GM18520 (cell line): ENCODE data around the gene ZNF805.
A peak's percentile ranks its signal among the peaks of the same experiment; 100 is the strongest.
"Not testable (repeated sequence)": the region's sequence is repeated elsewhere in the genome, so short reads cannot be mapped to it uniquely, and the experiment has no call there.

Source experiments
- ATAC-seq: cut with Tn5 transposase; IDR thresholded peaks from one replicate; pipeline ENCODE4 v1.9.1; 2021; ENCODE audit not compliant: unreplicated experiment

Gene ZNF805

DNA sequence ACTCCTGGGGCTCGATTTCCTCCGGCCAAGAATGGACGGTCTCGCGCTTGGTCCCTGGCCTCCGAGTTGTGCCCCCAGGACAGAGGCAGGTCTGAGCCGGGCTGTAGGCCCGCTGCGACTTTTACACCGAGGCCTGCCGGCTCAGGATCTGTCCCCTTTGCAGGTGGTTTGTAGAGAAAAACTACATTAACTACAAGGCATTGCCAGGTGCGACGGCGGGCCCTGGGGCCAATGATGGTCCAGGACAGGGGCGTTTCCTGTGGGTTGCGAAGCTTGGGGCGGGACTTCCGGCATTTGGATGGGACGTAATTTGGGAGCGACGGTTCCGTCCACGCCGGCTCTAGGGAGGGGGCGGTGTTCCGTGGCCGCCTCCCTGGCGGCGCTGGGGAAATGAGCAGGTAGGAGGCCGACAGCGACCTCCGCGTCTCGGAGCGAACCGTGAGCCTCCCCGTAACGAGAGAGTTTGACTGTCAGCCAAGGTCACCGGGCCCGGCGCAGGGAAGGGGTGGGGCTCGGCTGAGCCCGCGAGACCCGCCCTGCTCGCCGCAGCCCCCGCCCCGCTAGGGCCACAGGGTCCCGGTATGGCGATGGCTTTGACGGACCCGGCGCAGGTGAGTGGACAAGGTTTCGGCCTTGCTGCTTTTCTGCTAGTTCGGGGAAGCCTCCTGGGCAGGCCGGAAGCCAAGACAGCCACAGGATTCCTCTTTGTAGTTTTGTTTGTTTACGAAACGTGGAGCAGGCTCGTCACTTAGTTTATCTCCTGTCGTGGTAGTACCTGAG lies at the start of gene ZNF805:
TSS of gene ZNF805 (plus strand) at position 322 of the 780 bp plus-strand sequence. CDS start at position 582, 260 bp downstream.
- peak; percentile 92 for ATAC-seq

DNA sequence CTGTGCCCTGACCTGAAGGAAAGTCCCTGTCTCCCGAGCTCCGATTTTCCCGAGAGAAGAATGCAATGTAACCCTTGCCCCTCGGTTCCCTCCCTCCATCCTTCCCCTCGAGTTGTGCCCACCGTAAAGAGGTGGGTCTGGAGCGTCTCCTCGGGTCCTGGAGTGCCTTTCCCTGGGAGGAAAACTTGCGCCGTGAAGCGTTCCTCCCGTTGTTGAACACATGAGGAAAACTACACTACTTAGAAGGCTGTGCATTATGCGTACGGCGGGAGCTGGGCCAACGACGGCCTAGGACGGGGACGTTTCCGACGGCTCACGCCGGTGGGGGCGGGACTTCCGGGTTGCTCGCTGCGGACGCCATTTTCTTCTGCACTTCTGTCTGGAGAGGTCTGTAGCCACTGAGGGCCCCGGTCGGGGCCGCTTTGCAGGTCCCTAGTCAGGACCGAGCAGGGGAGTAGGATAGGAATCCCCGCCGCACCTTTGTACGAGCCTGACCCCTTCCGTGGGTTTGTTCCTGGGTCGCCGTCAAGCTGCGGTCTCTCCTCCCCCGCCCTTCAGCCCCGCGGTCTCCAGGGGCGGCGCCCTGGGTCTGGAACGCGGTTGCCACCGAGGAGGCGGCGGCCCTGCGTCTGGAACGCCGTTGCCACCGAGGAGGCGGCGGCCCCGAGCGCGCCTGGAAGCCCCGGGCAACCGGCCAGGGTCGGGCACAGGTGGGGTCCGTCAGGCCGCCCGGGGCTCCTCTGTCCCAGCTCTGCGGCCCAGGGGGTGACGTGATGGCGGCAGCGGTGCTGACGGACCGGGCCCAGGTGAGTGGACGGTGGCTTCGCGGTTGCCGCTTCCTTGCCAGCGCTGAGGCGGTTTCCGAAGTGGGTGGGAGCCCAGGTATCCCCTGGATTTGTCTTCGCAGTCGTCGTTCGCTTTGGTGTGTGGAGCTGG lies 49.0 kb upstream of the ZNF805 start, which contains the start of gene ZNF264:
TSS of gene ZNF264 (plus strand) at position 360 of the 936 bp plus-strand sequence. CDS start at position 774, 414 bp downstream.
- peak; percentile 84 for ATAC-seq

DNA sequence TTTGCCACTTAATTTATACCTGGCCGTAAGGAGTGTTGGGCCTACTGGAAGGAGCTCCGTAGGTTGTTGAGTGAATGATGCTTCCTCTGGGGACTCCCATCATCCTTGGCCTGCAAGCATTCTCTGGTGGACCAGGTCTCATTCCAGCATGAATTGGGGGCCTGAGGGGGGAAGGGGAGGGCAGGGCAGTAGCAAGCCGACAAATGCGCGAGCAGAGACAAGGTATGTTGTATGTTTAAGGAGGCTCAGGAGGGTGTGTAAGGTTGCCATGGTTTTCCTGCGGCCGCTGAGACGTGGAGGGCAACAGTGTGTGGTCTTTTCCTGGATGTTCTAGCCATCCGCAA lies 48.4 kb upstream of the ZNF805 start:
- no peak for ATAC-seq

GRCh38 chr19:57192993-57193392 lies 47.4 kb upstream of the ZNF805 start:
- ATAC-seq: no peak

DNA sequence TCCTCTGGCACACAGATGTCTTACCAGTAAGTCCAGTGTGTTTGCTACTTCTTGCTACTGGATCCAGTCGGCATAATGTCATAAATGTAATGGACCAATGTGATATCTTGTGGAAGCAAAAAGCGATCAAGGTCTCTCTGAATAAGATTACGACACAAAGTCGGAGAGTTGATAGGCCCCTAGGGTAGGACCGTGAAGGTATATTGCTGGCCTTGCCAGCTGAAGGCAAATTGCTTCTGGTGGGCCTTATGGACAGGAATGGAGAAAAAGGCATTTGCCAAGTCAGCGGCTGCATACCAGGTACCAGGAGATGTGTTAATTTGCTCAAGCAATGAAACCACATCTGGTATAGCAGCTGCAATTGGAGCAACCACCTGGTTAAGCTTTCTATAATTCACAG lies 42.6 kb upstream of the ZNF805 start:
- not testable (repeated sequence) for ATAC-seq

DNA sequence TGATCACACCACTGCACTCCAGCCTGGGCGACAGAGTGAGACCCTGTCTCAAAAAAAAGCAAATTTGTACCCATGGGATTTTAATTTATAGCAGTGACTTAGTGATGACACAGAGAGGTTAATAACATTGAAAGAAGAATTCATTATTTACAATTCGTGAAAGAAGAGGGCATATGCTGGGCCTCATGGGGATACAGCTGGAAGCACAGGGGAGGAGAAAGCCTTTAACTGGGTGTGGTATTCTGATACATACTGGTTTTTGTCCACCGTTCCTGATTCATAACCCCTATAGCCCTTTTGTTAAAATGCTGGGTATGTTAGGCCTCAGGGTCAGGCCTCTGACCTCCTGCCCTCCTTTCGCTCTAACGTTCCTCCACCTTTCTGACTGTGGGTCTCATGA lies 38.3 kb upstream of the ZNF805 start:
- no peak for ATAC-seq

GRCh38 chr19:57210381-57210780 lies 30.1 kb upstream of the ZNF805 start:
- no peak for ATAC-seq

DNA sequence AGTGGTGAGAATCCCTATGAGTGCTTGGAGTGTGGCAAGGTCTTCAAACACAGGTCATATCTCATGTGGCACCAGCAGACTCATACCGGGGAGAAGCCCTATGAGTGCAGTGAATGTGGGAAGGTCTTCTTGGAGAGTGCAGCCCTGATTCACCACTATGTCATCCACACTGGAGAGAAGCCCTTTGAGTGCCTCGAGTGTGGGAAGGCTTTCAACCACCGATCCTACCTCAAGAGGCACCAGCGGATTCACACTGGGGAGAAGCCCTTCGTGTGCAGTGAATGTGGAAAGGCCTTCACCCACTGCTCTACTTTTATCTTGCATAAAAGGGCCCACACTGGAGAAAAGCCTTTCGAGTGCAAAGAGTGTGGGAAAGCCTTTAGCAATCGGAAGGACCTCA lies 28.3 kb upstream of the ZNF805 start:
- ATAC-seq: no peak

DNA sequence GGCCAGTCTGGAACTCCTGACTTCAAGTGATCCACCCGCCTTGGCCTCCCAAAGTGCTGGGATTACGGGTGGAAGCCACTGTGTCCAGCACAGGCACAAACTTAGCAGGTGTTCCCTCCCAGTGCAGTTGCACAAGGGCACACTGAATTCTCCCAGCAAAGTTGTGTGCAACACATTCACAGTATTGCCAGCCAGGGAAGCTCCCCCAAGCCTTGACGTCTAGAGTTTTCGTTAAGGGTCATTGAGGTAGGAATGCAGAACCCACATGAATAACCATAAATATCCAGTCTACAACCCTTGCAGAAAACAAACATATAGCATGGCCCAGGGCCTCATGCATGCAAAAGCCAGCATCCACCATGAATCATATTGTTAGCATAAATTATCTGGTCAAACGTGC lies 12.9 kb upstream of the ZNF805 start:
- ATAC-seq: no peak

DNA sequence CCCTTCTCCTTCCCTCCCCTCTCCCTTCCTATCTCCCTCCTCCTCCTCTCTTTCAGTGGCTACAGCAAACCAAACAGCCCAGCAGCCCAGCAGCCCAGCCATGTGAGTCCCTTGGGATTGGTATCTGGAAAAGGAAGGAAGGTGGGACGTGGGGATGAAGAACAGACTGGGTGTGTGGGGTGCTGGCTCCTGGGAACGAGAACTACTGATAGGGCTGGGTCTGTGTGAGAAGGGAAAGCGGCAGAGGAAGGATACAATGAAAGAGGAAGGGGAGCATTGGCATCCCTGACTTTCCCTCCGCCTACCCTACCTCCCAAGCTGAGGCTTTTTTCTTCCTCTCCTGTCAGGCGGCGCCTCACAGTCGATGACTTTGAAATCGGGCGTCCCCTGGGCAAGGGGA lies 8.7 kb upstream of the ZNF805 start:
- ATAC-seq: no peak

GRCh38 chr19:57233207-57233606 lies 7.2 kb upstream of the ZNF805 start:
- ATAC-seq: no peak

- no peak for ATAC-seq
These were observed 486 bp upstream of the ZNF805 start for GRCh38 chr19:57239982-57240310.

DNA sequence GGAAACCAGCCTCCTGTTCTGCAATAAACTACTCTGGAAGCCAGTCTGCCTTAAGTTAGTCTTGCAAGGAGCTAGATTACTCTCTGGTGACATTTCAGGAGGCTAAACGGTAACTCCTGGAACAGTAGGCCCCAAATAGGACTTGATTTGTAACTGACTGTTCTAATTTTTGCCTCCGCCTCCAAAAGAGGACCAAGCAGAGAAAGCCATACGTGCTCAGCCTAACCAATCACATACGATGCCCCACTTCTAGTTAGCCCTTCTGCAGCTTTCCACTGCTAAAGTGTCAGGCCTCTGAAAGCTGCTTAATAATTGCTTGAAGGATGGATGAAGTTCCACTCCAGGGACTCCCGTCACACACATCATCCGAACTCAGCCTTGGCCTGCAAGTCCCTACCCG lies 744 bp downstream of the ZNF805 start:
- no peak for ATAC-seq

DNA sequence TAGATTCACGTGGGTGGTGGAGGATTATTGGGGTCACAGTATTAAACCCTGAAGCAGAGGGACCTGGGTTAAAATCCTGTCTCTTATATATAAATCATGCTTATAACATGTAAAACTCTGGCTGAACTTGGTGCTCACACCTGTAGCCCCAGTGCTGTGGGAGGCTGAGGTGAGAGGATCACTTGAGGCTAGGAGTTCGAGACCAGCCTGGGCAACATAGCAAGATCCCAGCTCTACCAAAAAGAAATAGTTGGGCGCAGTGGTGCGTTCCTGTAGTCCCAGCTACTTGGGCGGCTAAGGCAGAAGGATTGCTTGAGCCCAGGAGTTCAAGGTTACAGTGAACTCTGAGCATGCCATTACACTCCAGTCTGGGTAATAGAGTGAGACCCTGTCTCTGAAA lies 2.4 kb downstream of the ZNF805 start:
- no peak for ATAC-seq

GRCh38 chr19:57244513-57244912 lies 4.1 kb downstream of the ZNF805 start:
- ATAC-seq: no peak

DNA sequence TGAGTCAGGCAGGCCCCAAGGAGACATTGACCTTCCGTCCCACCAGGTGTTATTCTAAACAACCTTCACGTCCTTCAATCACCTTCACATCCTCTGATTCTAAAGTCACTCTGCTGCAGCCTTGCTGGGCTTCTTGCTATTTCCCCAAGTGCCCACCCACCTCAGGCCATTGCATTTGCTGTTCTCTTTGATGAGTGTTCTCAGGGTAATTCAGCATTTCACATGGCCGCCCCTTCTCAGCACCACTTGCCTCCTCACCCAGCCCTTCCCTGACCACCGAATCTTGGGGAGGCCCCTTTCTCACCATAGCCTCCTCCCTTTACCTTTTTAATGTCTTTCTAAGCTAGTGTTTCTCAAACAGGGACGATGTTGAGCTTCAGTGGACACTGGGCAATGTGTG lies 4.6 kb downstream of the ZNF805 start:
- ATAC-seq: no peak

GRCh38 chr19:57245959-57246358 lies 5.5 kb downstream of the ZNF805 start:
- ATAC-seq: no peak

GRCh38 chr19:57248646-57249045 lies 8.2 kb downstream of the ZNF805 start:
- no peak for ATAC-seq

DNA sequence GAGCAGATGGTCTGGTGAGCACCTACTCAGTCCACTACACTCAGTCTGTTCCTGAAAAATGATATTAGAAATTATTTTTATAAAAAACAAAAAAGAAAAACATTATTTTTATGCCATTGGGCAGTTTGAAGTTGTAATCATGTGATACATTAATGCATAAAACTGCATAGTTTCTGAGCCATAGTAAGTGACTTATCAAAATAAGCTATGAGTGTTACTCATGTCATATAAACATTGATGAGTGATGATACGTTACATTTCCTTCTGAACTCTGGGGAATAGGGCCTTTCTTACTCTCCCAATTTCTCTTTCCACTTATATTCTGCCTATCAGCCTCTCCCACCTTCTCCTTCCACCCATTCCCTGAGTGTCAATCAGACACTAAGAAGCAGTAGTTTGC lies 8.9 kb downstream of the ZNF805 start:
- no peak for ATAC-seq

- not testable (repeated sequence) for ATAC-seq
These were observed 13.3 kb downstream of the ZNF805 start for GRCh38 chr19:57253767-57254166.

DNA sequence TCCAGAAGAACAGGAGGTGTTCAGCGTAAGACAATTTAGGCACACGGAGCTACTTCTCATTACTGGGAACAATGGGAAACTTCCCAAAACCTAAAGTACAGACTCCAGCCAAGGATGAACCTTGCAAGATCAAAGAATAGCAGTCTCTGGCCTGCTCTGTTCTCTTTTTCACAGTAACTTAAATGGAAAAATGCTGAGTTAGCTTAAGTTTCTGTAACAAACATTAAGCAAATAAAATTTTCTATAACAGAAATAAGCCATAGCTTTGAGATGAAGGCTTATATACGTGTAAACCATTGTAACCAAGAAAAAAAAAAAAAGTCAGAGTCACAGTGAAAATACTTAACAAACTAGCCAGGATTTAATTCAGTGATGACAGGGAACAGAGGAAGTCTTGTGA lies 21.6 kb downstream of the ZNF805 start:
- no peak for ATAC-seq

- no peak for ATAC-seq
These were observed 22.9 kb downstream of the ZNF805 start for GRCh38 chr19:57263244-57263741.
